ENCODE data around the gene ELMOD1.

DNA sequence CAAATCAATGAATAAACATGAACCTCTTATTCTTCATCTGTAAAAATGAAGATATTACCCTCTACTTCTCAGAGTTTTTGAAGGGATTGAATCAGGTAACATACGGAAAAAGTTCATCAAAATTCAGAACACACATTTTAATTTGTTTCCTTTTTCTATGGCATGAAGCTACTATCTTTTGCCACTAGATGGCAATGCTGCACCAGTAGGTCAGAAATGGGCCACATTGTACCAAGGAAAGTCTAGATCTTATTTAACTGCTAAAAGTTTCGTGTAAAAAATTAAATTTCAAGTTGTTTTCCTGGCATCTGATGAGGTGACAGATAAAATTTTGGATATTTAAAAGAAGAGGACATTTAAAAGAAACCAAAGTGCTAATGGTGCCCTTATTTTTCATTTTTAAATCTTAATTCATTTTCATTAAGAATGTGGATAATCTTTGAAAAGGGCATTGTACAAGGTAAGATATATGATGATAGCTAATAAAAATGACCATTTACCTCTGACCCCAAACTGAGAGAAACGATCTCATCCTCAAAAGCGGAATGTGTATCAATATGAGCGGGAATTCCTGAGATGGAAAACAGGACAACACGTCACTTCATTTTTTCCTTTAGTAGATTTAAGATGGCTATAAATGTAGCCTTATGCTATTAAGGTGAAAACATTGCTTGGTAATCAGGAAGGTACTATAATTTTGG lies 41.5 kb upstream of the ELMOD1 start:
- TF ChIP-seq, protein P1, sequence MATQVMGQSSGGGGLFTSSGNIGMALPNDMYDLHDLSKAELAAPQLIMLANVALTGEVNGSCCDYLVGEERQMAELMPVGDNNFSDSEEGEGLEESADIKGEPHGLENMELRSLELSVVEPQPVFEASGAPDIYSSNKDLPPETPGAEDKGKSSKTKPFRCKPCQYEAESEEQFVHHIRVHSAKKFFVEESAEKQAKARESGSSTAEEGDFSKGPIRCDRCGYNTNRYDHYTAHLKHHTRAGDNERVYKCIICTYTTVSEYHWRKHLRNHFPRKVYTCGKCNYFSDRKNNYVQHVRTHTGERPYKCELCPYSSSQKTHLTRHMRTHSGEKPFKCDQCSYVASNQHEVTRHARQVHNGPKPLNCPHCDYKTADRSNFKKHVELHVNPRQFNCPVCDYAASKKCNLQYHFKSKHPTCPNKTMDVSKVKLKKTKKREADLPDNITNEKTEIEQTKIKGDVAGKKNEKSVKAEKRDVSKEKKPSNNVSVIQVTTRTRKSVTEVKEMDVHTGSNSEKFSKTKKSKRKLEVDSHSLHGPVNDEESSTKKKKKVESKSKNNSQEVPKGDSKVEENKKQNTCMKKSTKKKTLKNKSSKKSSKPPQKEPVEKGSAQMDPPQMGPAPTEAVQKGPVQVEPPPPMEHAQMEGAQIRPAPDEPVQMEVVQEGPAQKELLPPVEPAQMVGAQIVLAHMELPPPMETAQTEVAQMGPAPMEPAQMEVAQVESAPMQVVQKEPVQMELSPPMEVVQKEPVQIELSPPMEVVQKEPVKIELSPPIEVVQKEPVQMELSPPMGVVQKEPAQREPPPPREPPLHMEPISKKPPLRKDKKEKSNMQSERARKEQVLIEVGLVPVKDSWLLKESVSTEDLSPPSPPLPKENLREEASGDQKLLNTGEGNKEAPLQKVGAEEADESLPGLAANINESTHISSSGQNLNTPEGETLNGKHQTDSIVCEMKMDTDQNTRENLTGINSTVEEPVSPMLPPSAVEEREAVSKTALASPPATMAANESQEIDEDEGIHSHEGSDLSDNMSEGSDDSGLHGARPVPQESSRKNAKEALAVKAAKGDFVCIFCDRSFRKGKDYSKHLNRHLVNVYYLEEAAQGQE (IDR thresholded peaks at IDR 0.05; ENCODE audit: low read depth): no peak
- no peak for TF ChIP-seq EP300 (IDR thresholded peaks at IDR 0.05; ENCODE audit: borderline replicate concordance)
- peak; percentile 68 for TF ChIP-seq RAD21 (IDR thresholded peaks at IDR 0.05; ENCODE audit: low read depth)
- TF ChIP-seq, protein P2, sequence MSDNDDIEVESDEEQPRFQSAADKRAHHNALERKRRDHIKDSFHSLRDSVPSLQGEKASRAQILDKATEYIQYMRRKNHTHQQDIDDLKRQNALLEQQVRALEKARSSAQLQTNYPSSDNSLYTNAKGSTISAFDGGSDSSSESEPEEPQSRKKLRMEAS (IDR thresholded peaks at IDR 0.05): no peak
- TF ChIP-seq YY1 (IDR thresholded peaks at IDR 0.05; ENCODE audit: low read depth): no peak
- no peak for TF ChIP-seq FOXM1 (IDR thresholded peaks at IDR 0.05; ENCODE audit: borderline replicate concordance, low read depth)
- TF ChIP-seq, protein P3, sequence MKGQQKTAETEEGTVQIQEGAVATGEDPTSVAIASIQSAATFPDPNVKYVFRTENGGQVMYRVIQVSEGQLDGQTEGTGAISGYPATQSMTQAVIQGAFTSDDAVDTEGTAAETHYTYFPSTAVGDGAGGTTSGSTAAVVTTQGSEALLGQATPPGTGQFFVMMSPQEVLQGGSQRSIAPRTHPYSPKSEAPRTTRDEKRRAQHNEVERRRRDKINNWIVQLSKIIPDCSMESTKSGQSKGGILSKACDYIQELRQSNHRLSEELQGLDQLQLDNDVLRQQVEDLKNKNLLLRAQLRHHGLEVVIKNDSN (IDR thresholded peaks at IDR 0.05): no peak
- TF ChIP-seq CREB1 (IDR thresholded peaks at IDR 0.05; ENCODE audit: low read depth): no peak
- TF ChIP-seq NFIC (IDR thresholded peaks at IDR 0.05): no peak
- TF ChIP-seq ZBTB7A (IDR thresholded peaks at IDR 0.05; ENCODE audit: low read depth): no peak
- TF ChIP-seq TEAD4 (IDR thresholded peaks at IDR 0.05): no peak
- no peak for TF ChIP-seq TAF1 (IDR thresholded peaks at IDR 0.05; ENCODE audit: low read depth)
